OCI-LY3 (cell line): ENCODE data around the gene CFAP77.

Experiments used
- H2AFZ ChIP-seq: fragments of 200-600, 300-600 bp; shearing (Covaris generic); 2 replicates; pipeline ENCODE4 v1.6.0; 2014; ENCODE audit warnings: antibody characterized with exemption, low read depth, low read length
- H3K27ac ChIP-seq: fragments of 200-600, 300-600 bp; sonication (generic); 2 replicates; pipeline ENCODE4 v1.5.1; 2014; ENCODE audit warnings: mild to moderate bottlenecking, low read length, moderate library complexity, mixed read lengths
- H3K27me3 ChIP-seq: fragments of 200-600, 300-600 bp; sonication (generic); 2 replicates; pipeline ENCODE4 v1.6.1; 2014; ENCODE audit warnings: low read depth, low read length, mixed read lengths
- H3K36me3 ChIP-seq: fragments of 200-600, 300-600 bp; sonication (generic); replicated peaks from 2 replicates; pipeline ENCODE3; 2014; ENCODE audit warnings: low read depth, low read length, mixed read lengths
- H3K4me1 ChIP-seq: fragments of 300-600, 200-600 bp; sonication (generic); 2 replicates; pipeline ENCODE4 v1.6.1; 2014; ENCODE audit warnings: low read length, mixed read lengths
- H3K4me2 ChIP-seq: fragments of 200-600, 300-600 bp; sonication (generic); 2 replicates; pipeline ENCODE4 v1.6.1; 2014; ENCODE audit warnings: low read length, mixed read lengths
- H3K4me3 ChIP-seq: fragments of 300-600, 200-600 bp; sonication (generic); 2 replicates; pipeline ENCODE4 v1.5.1; 2014; ENCODE audit warnings: antibody characterized with exemption, mild to moderate bottlenecking, low read length, moderate library complexity
- H3K79me2 ChIP-seq: fragments of 300-600, 200-600 bp; shearing (Covaris generic); 2 replicates; pipeline ENCODE4 v1.6.1; 2014; ENCODE audit warnings: mild to moderate bottlenecking, low read length, mixed read lengths
- H3K9ac ChIP-seq: fragments of 300-600, 200-600 bp; shearing (Covaris generic); 2 replicates; pipeline ENCODE4 v1.6.0; 2014; ENCODE audit warnings: mild to moderate bottlenecking, low read length, moderate library complexity
- H3K9me3 ChIP-seq: fragments of 200-600, 300-600 bp; shearing (Covaris generic); 2 replicates; pipeline ENCODE4 v1.6.1; 2014; ENCODE audit warnings: low read length, mixed read lengths; ENCODE audit not compliant: insufficient read depth
- H4K20me1 ChIP-seq: fragments of 200-600, 300-600 bp; sonication (generic); 2 replicates; pipeline ENCODE4 v1.6.1; 2016; ENCODE audit warnings: low read length, mixed read lengths; ENCODE audit not compliant: insufficient read depth
- EZH2phosphoT487 ChIP-seq: fragments of 200-600 bp; shearing (Covaris generic); IDR thresholded peaks from 2 replicates; pipeline ENCODE4 v1.6.1; 2018; ENCODE audit warnings: antibody characterized with exemption, mixed run types, low read depth
- TF ChIP-seq, protein P1 (sequence below): fragments of 200-600, 300-600 bp; sonication (generic); IDR thresholded peaks from 2 replicates; pipeline ENCODE4 v1.5.1; 2014; ENCODE audit warnings: antibody characterized with exemption, low read length, low read depth

The CFAP77 gene

GRCh38 chr9:132500193-132500592 is 90.2 kb downstream of the CFAP77 start:
- Histone ChIP-seq H4K20me1 (no peaks in the 10 kb centered on the region), H3K27ac (no peak overlapping the region), H3K9me3 (no peaks in the 10 kb centered on the region), H3K27me3 (peaks cover 19% of the 10 kb centered on the region), H3K9ac (no peak overlapping the region), H3K79me2 (no peaks in the 10 kb centered on the region), H3K4me3 (no peak overlapping the region), H3K4me1 (no peaks in the 10 kb centered on the region), H3K4me2 (no peak overlapping the region), H2AFZ (no peak overlapping the region), H3K36me3 (no peaks in the 10 kb centered on the region)
- TF ChIP-seq, protein P1, sequence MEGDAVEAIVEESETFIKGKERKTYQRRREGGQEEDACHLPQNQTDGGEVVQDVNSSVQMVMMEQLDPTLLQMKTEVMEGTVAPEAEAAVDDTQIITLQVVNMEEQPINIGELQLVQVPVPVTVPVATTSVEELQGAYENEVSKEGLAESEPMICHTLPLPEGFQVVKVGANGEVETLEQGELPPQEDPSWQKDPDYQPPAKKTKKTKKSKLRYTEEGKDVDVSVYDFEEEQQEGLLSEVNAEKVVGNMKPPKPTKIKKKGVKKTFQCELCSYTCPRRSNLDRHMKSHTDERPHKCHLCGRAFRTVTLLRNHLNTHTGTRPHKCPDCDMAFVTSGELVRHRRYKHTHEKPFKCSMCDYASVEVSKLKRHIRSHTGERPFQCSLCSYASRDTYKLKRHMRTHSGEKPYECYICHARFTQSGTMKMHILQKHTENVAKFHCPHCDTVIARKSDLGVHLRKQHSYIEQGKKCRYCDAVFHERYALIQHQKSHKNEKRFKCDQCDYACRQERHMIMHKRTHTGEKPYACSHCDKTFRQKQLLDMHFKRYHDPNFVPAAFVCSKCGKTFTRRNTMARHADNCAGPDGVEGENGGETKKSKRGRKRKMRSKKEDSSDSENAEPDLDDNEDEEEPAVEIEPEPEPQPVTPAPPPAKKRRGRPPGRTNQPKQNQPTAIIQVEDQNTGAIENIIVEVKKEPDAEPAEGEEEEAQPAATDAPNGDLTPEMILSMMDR, result no peak

GRCh38 chr9:132502480-132502879 is 92.5 kb downstream of the CFAP77 start:
- no peak overlapping the region for H3K9ac ChIP-seq
- H3K27me3 ChIP-seq, result peaks cover 18% of the 10 kb centered on the region
- H3K4me1 ChIP-seq, result no peaks in the 10 kb centered on the region
- H3K36me3 ChIP-seq, result no peaks in the 10 kb centered on the region
- no peak overlapping the region for H3K4me2 ChIP-seq
- no peak overlapping the region for H3K27ac ChIP-seq
- no peaks in the 10 kb centered on the region for H3K9me3 ChIP-seq
- H2AFZ ChIP-seq, result no peak overlapping the region
- H4K20me1 ChIP-seq, result no peaks in the 10 kb centered on the region
- H3K79me2 ChIP-seq, result no peaks in the 10 kb centered on the region
- TF ChIP-seq, protein P1, result no peak
- no peak for TF ChIP-seq EZH2phosphoT487
- no peak overlapping the region for H3K4me3 ChIP-seq

DNA sequence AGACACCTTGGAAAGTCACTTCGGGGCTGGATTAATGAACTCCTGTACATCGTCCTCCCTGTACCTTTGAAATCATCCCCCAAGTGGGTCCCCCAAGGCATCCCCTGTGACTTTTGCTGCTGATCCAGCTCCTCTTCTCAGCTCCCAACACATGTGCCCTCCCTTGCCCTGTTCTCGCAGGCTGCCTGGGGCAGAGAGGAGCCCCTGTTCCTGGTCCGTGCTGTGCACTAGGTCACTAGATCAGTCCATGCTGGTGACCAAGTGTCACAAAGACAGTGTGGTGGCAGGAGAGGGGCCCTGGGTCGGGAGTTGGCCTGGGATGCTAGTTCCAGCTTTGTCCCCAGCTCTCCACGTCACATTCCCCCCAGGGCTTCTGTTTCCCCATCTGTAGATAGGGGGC is 93.1 kb downstream of the CFAP77 start:
- H3K27me3 ChIP-seq, result peaks cover 18% of the 10 kb centered on the region

DNA sequence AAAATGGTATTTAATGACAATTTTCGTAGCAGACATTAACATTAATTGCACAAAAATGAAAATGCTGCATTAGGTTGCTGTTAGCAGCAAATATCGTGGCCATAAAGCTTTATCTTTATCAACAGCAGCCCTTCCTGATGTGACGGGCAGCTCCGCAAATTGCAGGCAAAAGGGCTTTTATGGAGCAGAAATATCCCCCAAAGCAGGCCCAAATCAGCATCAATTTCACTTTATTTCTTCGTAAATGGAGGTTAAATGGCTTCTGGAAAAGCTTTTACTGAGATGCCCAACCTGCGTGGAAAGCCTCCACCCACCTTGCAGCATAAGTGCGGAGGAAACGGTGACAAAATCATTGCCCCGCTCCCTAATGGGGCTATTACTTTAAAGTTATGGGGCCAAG is 94.5 kb downstream of the CFAP77 start:
- no peaks in the 10 kb centered on the region for H3K36me3 ChIP-seq
- no peaks in the 10 kb centered on the region for H3K4me1 ChIP-seq
- no peaks in the 10 kb centered on the region for H3K9me3 ChIP-seq
- H3K4me3 ChIP-seq, result no peak overlapping the region
- H3K9ac ChIP-seq, result no peak overlapping the region
- H2AFZ ChIP-seq, result no peak overlapping the region
- H3K4me2 ChIP-seq, result no peak overlapping the region
- no peak for TF ChIP-seq EZH2phosphoT487
- TF ChIP-seq, protein P1, result no peak
- H4K20me1 ChIP-seq, result no peaks in the 10 kb centered on the region
- H3K27me3 ChIP-seq, result peaks cover 18% of the 10 kb centered on the region
- H3K79me2 ChIP-seq, result no peaks in the 10 kb centered on the region
- no peak overlapping the region for H3K27ac ChIP-seq

More for the DNA sequence above, 93.1 kb downstream of the CFAP77 start:
- Histone ChIP-seq H3K27ac (no peak overlapping the region), H3K4me2 (no peak overlapping the region), H3K36me3 (no peaks in the 10 kb centered on the region), H2AFZ (no peak overlapping the region), H4K20me1 (no peaks in the 10 kb centered on the region), H3K4me1 (no peaks in the 10 kb centered on the region), H3K9me3 (no peaks in the 10 kb centered on the region), H3K4me3 (no peak overlapping the region), H3K9ac (no peak overlapping the region), H3K79me2 (no peaks in the 10 kb centered on the region)
- TF ChIP-seq EZH2phosphoT487, result no peak
- TF ChIP-seq, protein P1, result no peak
